AG04450 (cell line): ENCODE data around the gene CEMP1. TPM values are rescaled to one million over a fixed set of nuclear protein-coding genes. Genes with fewer than 3 reads are reported as not detected.
A peak's percentile ranks its signal among the peaks of the same experiment; 100 is the strongest.

Experiments used
- CTCF ChIA-PET: fragments of 300-600, 350-600 bp; formaldehyde crosslinking; extraction: SDS; loops from one replicate; lab custom pipeline; 2022; ENCODE audit warnings: antibody characterized with exemption, inconsistent platforms; lab: Charles Lee
- POLR2A ChIA-PET: fragments of 350-600 bp; formaldehyde crosslinking; extraction: SDS; loops from one replicate; lab custom pipeline; 2021; ENCODE audit warnings: antibody characterized with exemption, inconsistent platforms; lab: Yijun Ruan, JAX
- DNase-seq: peaks from one replicate; pipeline ENCODE4 v3.0.0-alpha.2; 2011; ENCODE audit warnings: low read depth, low spot score
- H3K27ac ChIP-seq: one replicate; pipeline ENCODE4 v1.5.1; 2012; ENCODE audit warnings: low read depth, low read length, control low read depth
- H3K27me3 ChIP-seq: one replicate; pipeline ENCODE4 v1.6.0; 2012; ENCODE audit warnings: low read length; ENCODE audit not compliant: control insufficient read depth, insufficient read depth
- H3K4me3 ChIP-seq: 2 replicates; pipeline ENCODE4 v1.5.1; 2011; ENCODE audit warnings: mild to moderate bottlenecking, low read depth, low read length, control low read depth
- H3K9me3 ChIP-seq: 2 replicates; pipeline ENCODE4 v1.5.1; 2012; ENCODE audit warnings: low read length; ENCODE audit not compliant: control insufficient read depth, insufficient read depth
- polyA plus RNA-seq: library from polyadenylated mRNA; depleted of rRNA; stranded (reverse); fragments of >200 nt; gene quantifications from 2 replicates; pipeline ENCODE4 v1.2.3, GENCODE V29; 2011
- TF ChIP-seq, protein P1 (sequence below): IDR thresholded peaks from 2 replicates; pipeline ENCODE4 v1.5.1; 2011; ENCODE audit warnings: low read depth, low read length, control low read depth, inconsistent platforms

Gene CEMP1
- polyA plus RNA-seq, 1 experiment, result not detected

DNA sequence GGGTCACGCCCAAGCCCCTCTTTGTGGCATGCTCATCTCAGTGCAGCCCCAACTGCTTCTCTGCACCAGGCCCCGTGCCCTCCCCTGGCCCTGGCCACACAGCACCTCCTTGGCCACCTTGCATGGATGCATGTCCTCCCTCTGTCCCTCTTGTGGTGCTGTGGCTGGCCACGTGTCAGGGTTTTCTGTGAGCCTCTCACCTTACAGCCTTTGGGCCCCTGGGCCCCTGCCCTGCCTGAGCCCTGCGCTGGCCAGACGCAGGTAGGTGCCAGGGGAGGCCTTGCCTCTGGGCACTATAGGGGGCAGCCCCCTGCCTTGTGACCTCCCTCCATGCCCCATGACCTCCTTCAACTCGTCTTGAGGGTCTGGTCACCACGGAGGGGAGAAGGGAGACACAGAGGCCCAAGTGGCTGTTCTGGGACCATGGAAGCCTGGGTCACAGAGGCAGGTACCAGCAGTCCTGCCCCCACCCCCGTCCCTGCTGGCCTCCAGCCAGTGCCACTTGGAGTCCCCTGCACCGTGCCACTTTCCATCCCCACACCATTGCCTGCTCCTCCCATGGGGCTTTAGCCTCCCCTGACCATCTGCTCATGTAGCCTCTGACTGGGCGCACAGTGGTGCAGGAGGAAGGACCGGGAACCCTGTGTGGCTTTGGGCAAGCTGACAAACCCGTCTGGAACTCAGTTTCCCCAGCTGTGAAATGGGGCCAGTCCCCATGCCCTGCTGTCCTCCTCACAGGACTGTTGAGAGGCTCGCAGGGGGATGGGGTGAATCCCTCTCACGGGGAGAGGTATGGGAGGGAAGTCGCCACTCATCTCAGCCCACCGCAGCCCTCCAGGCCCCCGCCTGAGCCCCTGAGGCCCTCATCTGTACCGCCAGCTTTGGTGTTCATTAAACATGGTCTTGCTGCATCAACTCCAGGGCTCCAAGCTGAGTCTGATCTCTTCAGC lies 29.0 kb downstream of the CEMP1 start:
- Histone ChIP-seq H3K4me3 (no peak overlapping the region), H3K27me3 (no peaks in the 10 kb centered on the region), H3K9me3 (no peaks in the 10 kb centered on the region; the same call in 1 of the 2 replicates), H3K27ac (peak overlapping the region; percentile 62)
- TF ChIP-seq, protein P1, sequence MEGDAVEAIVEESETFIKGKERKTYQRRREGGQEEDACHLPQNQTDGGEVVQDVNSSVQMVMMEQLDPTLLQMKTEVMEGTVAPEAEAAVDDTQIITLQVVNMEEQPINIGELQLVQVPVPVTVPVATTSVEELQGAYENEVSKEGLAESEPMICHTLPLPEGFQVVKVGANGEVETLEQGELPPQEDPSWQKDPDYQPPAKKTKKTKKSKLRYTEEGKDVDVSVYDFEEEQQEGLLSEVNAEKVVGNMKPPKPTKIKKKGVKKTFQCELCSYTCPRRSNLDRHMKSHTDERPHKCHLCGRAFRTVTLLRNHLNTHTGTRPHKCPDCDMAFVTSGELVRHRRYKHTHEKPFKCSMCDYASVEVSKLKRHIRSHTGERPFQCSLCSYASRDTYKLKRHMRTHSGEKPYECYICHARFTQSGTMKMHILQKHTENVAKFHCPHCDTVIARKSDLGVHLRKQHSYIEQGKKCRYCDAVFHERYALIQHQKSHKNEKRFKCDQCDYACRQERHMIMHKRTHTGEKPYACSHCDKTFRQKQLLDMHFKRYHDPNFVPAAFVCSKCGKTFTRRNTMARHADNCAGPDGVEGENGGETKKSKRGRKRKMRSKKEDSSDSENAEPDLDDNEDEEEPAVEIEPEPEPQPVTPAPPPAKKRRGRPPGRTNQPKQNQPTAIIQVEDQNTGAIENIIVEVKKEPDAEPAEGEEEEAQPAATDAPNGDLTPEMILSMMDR, result no peak
- DNase-seq, result no peak
- CTCF ChIA-PET, result interaction anchor here (0.6 to 2.6 kb wide), 30 partner anchors 9 to 372 kb away, joined by 3 to 30 read pairs (median 4); partner anchors contain the start of genes ABCA3, ATP6V0C and CCNF
- POLR2A ChIA-PET, result interaction anchor here (0.5 to 2.2 kb wide), 13 partner anchors 9 to 634 kb away, joined by 3 to 11 read pairs (median 4); partner anchors contain the start of genes AMDHD2, ATP6V0C, ECI1 and TBC1D24

DNA sequence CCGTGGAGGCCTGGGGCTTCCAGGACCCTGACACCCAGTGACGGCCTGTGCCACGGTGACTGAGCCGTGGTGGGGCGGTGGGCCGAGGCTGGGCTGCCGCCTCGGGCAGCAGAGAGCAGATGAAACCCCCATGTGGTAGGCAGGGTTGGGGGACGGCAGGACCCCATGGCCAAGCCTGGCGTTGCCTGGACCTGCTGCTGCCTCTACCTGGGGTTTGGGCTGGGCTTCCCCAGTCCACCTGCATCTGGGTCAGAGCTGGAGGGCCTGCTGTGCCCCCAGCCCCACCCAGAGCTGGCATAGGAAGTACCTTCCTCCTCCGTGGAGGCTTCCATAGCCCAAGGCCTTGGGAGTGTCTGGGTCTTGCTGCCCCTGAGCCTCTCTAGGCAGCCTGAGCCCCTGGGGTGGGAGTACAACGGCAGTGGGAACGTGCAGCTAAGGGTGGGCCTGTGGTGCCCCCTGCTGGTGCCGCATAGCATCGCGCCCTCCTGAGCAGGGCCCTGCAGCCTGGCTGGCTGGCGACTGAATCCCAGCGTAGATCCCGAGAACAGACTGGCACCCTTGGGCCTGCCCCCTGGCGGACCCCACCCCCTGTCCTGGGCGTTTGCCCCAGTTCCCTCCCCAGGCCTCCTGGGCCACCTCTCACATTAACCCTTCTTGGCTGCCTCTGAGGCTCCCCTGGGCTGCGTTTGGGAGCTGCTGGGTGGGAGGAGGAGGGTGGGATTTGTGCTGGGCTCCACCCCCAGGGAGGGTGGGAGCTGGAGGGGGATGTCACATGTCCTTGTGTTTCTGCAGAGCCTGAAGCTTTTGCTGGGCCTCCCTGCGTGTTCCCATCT lies 30.1 kb downstream of the CEMP1 start:
- no peak overlapping the region for H3K27ac ChIP-seq
- DNase-seq, result peak; percentile 60
- POLR2A ChIA-PET, result interaction anchor here (0.5 to 2.2 kb wide), 14 partner anchors 10 to 633 kb away, joined by 3 to 11 read pairs (median 4); partner anchors contain the start of genes AMDHD2, ATP6V0C, CCNF and ECI1
- H3K27me3 ChIP-seq, result no peaks in the 10 kb centered on the region
- TF ChIP-seq, protein P1, result peak; percentile 96
- peak overlapping the region; percentile 36 for H3K4me3 ChIP-seq
- no peaks in the 10 kb centered on the region; the same call in 1 of the 2 replicates for H3K9me3 ChIP-seq
- CTCF ChIA-PET, result interaction anchor here (0.5 to 2.6 kb wide), 34 partner anchors 9 to 1970 kb away, joined by 3 to 30 read pairs (median 4); partner anchors contain the start of genes ABCA3, ATP6V0C, CCNF and NTN3

DNA sequence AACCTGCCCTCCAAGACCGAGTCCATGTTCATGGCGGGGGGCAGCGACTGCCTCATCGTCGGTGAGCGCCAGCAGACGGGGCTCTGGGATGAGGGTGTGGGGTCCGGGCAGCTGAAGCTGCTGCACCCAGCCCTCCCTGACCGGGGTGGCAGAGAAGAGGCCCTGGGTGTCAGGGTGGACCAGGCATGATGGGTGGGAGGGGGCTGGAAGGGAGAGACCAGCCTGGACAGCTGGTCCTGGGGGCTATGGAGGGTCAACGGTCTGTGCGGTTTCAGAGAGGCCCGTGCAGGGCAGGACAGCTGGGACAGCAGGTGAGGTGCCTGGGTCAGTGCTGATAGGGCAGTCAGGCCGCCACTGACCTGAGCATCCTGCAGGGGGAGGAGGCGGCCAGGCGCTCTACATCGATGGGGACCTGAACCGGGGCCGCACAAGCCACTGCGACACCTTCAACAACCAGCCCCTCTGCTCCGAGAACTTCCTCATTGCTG lies 30.7 kb downstream of the CEMP1 start:
- Histone ChIP-seq H3K4me3 (no peak overlapping the region), H3K9me3 (no peaks in the 10 kb centered on the region; the same call in 1 of the 2 replicates), H3K27ac (no peak overlapping the region), H3K27me3 (no peaks in the 10 kb centered on the region)
- DNase-seq, result no peak
- ChIA-PET CTCF (interaction anchor here (0.5 to 2.6 kb wide), 13 partner anchors 11 to 1969 kb away, joined by 3 to 30 read pairs (median 5); partner anchors contain the start of genes ABCA3, ATP6V0C, CCNF and NTN3), POLR2A (interaction anchor here (1.0 to 1.3 kb wide), 5 partner anchors 19 to 289 kb away, joined by 3 to 8 read pairs (median 4); partner anchors contain the start of genes AMDHD2, CCNF and ECI1)
- TF ChIP-seq, protein P1, result no peak

DNA sequence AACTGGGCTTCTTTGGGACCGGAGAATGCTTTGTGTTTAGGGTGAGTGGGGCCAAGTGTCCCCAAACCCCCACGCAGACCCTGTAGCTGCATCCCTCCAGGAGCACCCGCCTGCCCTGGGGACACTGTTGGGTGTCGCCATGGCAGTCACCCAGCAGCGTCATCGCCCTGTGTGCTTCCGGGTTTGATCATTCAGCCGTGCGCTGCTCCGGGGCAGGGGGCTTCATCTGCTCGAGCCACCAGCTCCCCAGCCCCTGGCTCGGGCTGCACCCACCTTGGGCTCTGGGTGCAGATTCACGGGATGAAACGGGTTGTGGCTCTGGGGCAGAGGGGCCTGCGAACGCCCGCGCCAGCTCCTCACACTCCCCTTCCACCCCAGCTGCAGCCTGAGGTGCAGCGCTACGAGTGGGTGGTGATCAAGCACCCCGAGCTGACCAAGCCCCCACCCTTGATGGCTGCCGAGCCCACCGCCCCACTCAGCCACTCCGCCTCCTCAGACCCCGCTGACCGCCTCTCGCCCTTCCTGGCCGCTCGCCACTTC lies 31.2 kb downstream of the CEMP1 start:
- ChIA-PET CTCF (interaction anchor here (2.1 kb wide), 2 partner anchors 10 to 70 kb away, joined by 16 to 23 read pairs; partner anchors contain the start of gene CCNF), POLR2A (no interaction called here)

More for the DNA sequence above, 31.2 kb downstream of the CEMP1 start:
- Histone ChIP-seq H3K27me3 (no peaks in the 10 kb centered on the region), H3K9me3 (no peaks in the 10 kb centered on the region; the same call in 1 of the 2 replicates), H3K4me3 (no peak overlapping the region), H3K27ac (no peak overlapping the region)
- TF ChIP-seq, protein P1, result no peak
- DNase-seq, result no peak
